Measurements from ENCODE around the gene CRB2.

CRB2 gene

GRCh38 chr9:123355761-123356431 lies at the start of gene CRB2:
CRB2 (plus strand) TSS chr9:123356197; CDS start chr9:123356261, 64 bp downstream.
- DNase-seq (ENCODE audit: low read depth), result no peak

- no peak for DNase-seq (ENCODE audit: low read depth)
These were observed 46.4 kb upstream of the CRB2 start for GRCh38 chr9:123309611-123310010.

- no peak for DNase-seq (ENCODE audit: low read depth)
These were observed 45.3 kb upstream of the CRB2 start for GRCh38 chr9:123310551-123311249.

- DNase-seq (ENCODE audit: low read depth), result no peak
These were observed 44.7 kb upstream of the CRB2 start for GRCh38 chr9:123311250-123311752.

- no peak for DNase-seq (ENCODE audit: low read depth)
These were observed 43.6 kb upstream of the CRB2 start for GRCh38 chr9:123312306-123312877.

GRCh38 chr9:123314617-123315016 lies 41.4 kb upstream of the CRB2 start:
- no peak for DNase-seq (ENCODE audit: low read depth)

- DNase-seq (ENCODE audit: low read depth), result no peak
These were observed 40.4 kb upstream of the CRB2 start for GRCh38 chr9:123315635-123316034.

- DNase-seq (ENCODE audit: low read depth), result no peak
These were observed 39.8 kb upstream of the CRB2 start for GRCh38 chr9:123316053-123316718.

- no peak for DNase-seq (ENCODE audit: low read depth)
These were observed 37.8 kb upstream of the CRB2 start for GRCh38 chr9:123318202-123318601.

- DNase-seq (ENCODE audit: low read depth), result no peak
These were observed 37.0 kb upstream of the CRB2 start for GRCh38 chr9:123318961-123319421.

GRCh38 chr9:123319541-123320339 lies 36.3 kb upstream of the CRB2 start:
- DNase-seq (ENCODE audit: low read depth), result no peak

GRCh38 chr9:123320814-123321213 lies 35.2 kb upstream of the CRB2 start:
- no peak for DNase-seq (ENCODE audit: low read depth)

GRCh38 chr9:123321616-123322272 lies 34.3 kb upstream of the CRB2 start:
- DNase-seq (ENCODE audit: low read depth), result no peak

- no peak for DNase-seq (ENCODE audit: low read depth)
These were observed 33.5 kb upstream of the CRB2 start for GRCh38 chr9:123322273-123323195.

GRCh38 chr9:123323196-123324013 lies 32.6 kb upstream of the CRB2 start:
- no peak for DNase-seq (ENCODE audit: low read depth)

GRCh38 chr9:123324767-123325183 lies 31.2 kb upstream of the CRB2 start:
- DNase-seq (ENCODE audit: low read depth), result no peak

GRCh38 chr9:123326187-123326586 lies 29.8 kb upstream of the CRB2 start:
- no peak for DNase-seq (ENCODE audit: low read depth)

- no peak for DNase-seq (ENCODE audit: low read depth)
These were observed 29.3 kb upstream of the CRB2 start for GRCh38 chr9:123326662-123327093.

- no peak for DNase-seq (ENCODE audit: low read depth)
These were observed 28.3 kb upstream of the CRB2 start for GRCh38 chr9:123327697-123328100.

Measured in HS-5 (cell line).